ENCODE measurements around the gene CCDC110. TPM values are rescaled to one million over a fixed set of nuclear protein-coding genes. Genes with fewer than 3 reads are reported as not detected.

The CCDC110 gene
- total and polyA plus RNA-seq, 2 of the 4 experiments (the other 2 are of a cell fraction) = 0.46 to 0.90 TPM

GRCh38 chr4:185472103-185472542 is 590 bp upstream of the CCDC110 start:
- peak overlapping the region; percentile 91 for H2AFZ ChIP-seq (replicated peaks; ENCODE audit: low read length, poor library complexity)
- H3K79me1 ChIP-seq (ENCODE audit: low read depth in 1 of 2, low read length in 2 of 2) = no peaks in the 10 kb centered on the region; a peak in 1 of 4 replicates
- H4K5ac ChIP-seq (ENCODE audit: low read depth, low read length) = no peak overlapping the region
- H4K8ac ChIP-seq (ENCODE audit: low read depth in 2 of 2, low read length in 2 of 2) = no peak overlapping the region
- peak overlapping the region; percentile 53 for H3K9ac ChIP-seq (ENCODE audit: low read depth, low read length)
- no peak for ATAC-seq (ENCODE audit: low read depth)
- no peaks in the 10 kb centered on the region for H3K9me1 ChIP-seq (ENCODE audit: insufficient read depth, low read length)
- H3K14ac ChIP-seq (replicated peaks; ENCODE audit: low read depth, low read length) = no peak overlapping the region
- no CpG with 5 or more reads among the region's 10 CpGs for WGBS, 2 experiments (ENCODE audit: extremely low coverage in 2 of 2, insufficient read length in 1 of 2)
- H2BK5ac ChIP-seq (ENCODE audit: low read depth, low read length, poor library complexity, severe bottlenecking) = no peak overlapping the region
- H3K27me3 ChIP-seq (ENCODE audit: control insufficient read depth, insufficient read depth, low read length) = no peaks in the 10 kb centered on the region
- POLR2A ChIA-PET (ENCODE audit: unreplicated experiment) = no interaction called here
- peak overlapping the region; percentile 89 for H3K4me3 ChIP-seq (ENCODE audit: insufficient read depth, low read depth, low read length)
- H2BK120ac ChIP-seq (ENCODE audit: low read depth, low read length) = no peak overlapping the region
- no peak overlapping the region for H2AK9ac ChIP-seq (replicated peaks; ENCODE audit: low read depth, low read length, poor library complexity)
- H2BK20ac ChIP-seq (ENCODE audit: low read depth, low read length) = no peak overlapping the region
- H4K20me1 ChIP-seq (ENCODE audit: insufficient read depth, low read length) = no peaks in the 10 kb centered on the region
- no peak overlapping the region for H2BK15ac ChIP-seq (ENCODE audit: low read depth, low read length)
- no peaks in the 10 kb centered on the region for H3K9me3 ChIP-seq (ENCODE audit: control insufficient read depth, insufficient read depth, low read length)
- H3K4ac ChIP-seq (ENCODE audit: low read depth, low read length) = no peak overlapping the region
- no peak overlapping the region for H3K23ac ChIP-seq (ENCODE audit: low read depth, low read length)
- DNase-seq = no peak
- no peak overlapping the region for H3K18ac ChIP-seq (ENCODE audit: low read depth, low read length)
- no peak overlapping the region for H3K27ac ChIP-seq (ENCODE audit: insufficient read depth, low read length)
- TF ChIP-seq CTCF (conservative IDR thresholded peaks at IDR 0.05; ENCODE audit: low read depth, low read length) (no peak), SMC3 (IDR thresholded peaks at IDR 0.05; ENCODE audit: low read depth, low read length) (no peak), RCOR1 (IDR thresholded peaks at IDR 0.05; ENCODE audit: insufficient replicate concordance, low read length) (no peak), FOS (IDR thresholded peaks at IDR 0.05; ENCODE audit: low read depth, low read length) (no peak), CEBPB (IDR thresholded peaks at IDR 0.05; ENCODE audit: low read depth, low read length) (no peak), RFX5 (IDR thresholded peaks at IDR 0.05; ENCODE audit: low read depth, low read length) (no peak), CHD1 (IDR thresholded peaks at IDR 0.05; ENCODE audit: low read depth, low read length) (no peak), MAFK (IDR thresholded peaks at IDR 0.05; ENCODE audit: low read depth, low read length) (no peak), NFE2L2 (IDR thresholded peaks at IDR 0.05; ENCODE audit: low read depth, low read length) (no peak), MXI1 (IDR thresholded peaks at IDR 0.05; ENCODE audit: borderline replicate concordance, low read depth, low read length) (no peak), POLR2A (IDR thresholded peaks at IDR 0.05; ENCODE audit: low read depth, low read length) (no peak), MAZ (IDR thresholded peaks at IDR 0.05; ENCODE audit: borderline replicate concordance, low read depth, low read length) (no peak), ELK1 (IDR thresholded peaks at IDR 0.05; ENCODE audit: borderline replicate concordance, low read depth, low read length) (no peak), BHLHE40 (IDR thresholded peaks at IDR 0.05; ENCODE audit: low read depth, low read length) (no peak), USF2 (IDR thresholded peaks at IDR 0.05; ENCODE audit: low read depth, low read length) (no peak)
- no peaks in the 10 kb centered on the region for H3K36me3 ChIP-seq (ENCODE audit: control insufficient read depth, insufficient read depth, low read length)
- BruUV-seq (replicated peaks) = no TSS peak
- no peak overlapping the region; the same call in 1 of the 2 replicates for H3K56ac ChIP-seq (ENCODE audit: extremely low read depth, insufficient read depth, low read length)
- peak overlapping the region; percentile 92 for H3K4me2 ChIP-seq (ENCODE audit: low read depth, low read length)
- no peak overlapping the region for H4K91ac ChIP-seq (ENCODE audit: insufficient read depth, low read depth, low read length)
- dilution Hi-C loops (cut with HindIII; ENCODE audit: low sequenced_read_pairs, unreplicated experiment) (no loop called here), in situ Hi-C loops (cut with MboI; ENCODE audit: low sequenced_read_pairs) (no loop called here), intact Hi-C loops (cut with micrococcal nuclease) (loop anchor here (5.0 kb wide), 2 partner anchors 65 to 550 kb away; partner anchors contain the start of gene PDLIM3)
- CTCF ChIA-PET = interaction anchor here (0.6 to 1.4 kb wide), 4 partner anchors 88 to 1227 kb away, joined by 3 to 9 read pairs (median 4); no protein-coding TSS in a partner anchor
- H2AK5ac ChIP-seq (ENCODE audit: low read depth, low read length) = no peak overlapping the region
- H3K4me1 ChIP-seq (ENCODE audit: control insufficient read depth, insufficient read depth, low read length) = no peaks in the 10 kb centered on the region
